Neural cell (in vitro differentiated cells): ENCODE results near the gene RAB7B.

ENCODE experiments used
- CTCF ChIP-seq: fragments of 450-650 bp; IDR thresholded peaks from 2 replicates; pipeline ENCODE4 v1.5.1; 2014; ENCODE audit warnings: antibody characterized with exemption, mild to moderate bottlenecking, moderate library complexity; ENCODE audit not compliant: poor library complexity, severe bottlenecking
- EP300 ChIP-seq: fragments of 450-650 bp; conservative IDR thresholded peaks from 2 replicates; pipeline ENCODE4 v1.6.1; 2014; ENCODE audit warnings: antibody characterized with exemption, mild to moderate bottlenecking, moderate library complexity; ENCODE audit not compliant: poor library complexity, severe bottlenecking
- EZH2 ChIP-seq: fragments of 200-600, 300-800 bp; shearing (Covaris generic), sonication (generic); IDR thresholded peaks from 2 replicates; pipeline ENCODE4 v1.6.1; 2014; ENCODE audit warnings: antibody characterized with exemption, low read length, borderline replicate concordance, mild to moderate bottlenecking; ENCODE audit not compliant: insufficient read depth, poor library complexity, severe bottlenecking
- MXI1 ChIP-seq: fragments of 450-650 bp; conservative IDR thresholded peaks from 2 replicates; pipeline ENCODE4 v1.6.1; 2014; ENCODE audit warnings: antibody characterized with exemption, mild to moderate bottlenecking; ENCODE audit not compliant: poor library complexity, severe bottlenecking
- POLR2AphosphoS5 ChIP-seq: IDR thresholded peaks from 2 replicates; pipeline ENCODE4 v1.6.1; 2012
- RAD21 ChIP-seq: fragments of 450-650 bp; conservative IDR thresholded peaks from 2 replicates; pipeline ENCODE4 v1.6.1; 2014; ENCODE audit warnings: antibody characterized with exemption, mild to moderate bottlenecking, moderate library complexity
- REST ChIP-seq: IDR thresholded peaks from 2 replicates; pipeline ENCODE4 v1.6.1; 2012; ENCODE audit warnings: borderline replicate concordance
- SMC3 ChIP-seq: fragments of 450-650 bp; conservative IDR thresholded peaks from 2 replicates; pipeline ENCODE4 v1.6.1; 2014; ENCODE audit warnings: antibody characterized with exemption, mild to moderate bottlenecking, moderate library complexity; ENCODE audit not compliant: poor library complexity
- TAF1 ChIP-seq: IDR thresholded peaks from 2 replicates; pipeline ENCODE4 v1.6.1; 2012; ENCODE audit warnings: low read depth

- no peak for TF ChIP-seq CTCF
- TF ChIP-seq EZH2, result no peak
- TF ChIP-seq REST, result no peak
- TF ChIP-seq RAD21, result no peak
- no peak for TF ChIP-seq POLR2AphosphoS5
- TF ChIP-seq TAF1, result no peak
- no peak for TF ChIP-seq EP300
- TF ChIP-seq SMC3, result no peak
- TF ChIP-seq MXI1, result no peak
Observed at GRCh38 chr1:205929496-205930194, 73.5 kb downstream of the RAB7B start.
